AG10803 (cell line): ENCODE measurements around the gene TSPAN16.

Experiments
- DNase-seq: peaks from one replicate; pipeline ENCODE4 v3.0.0; 2010; ENCODE audit warnings: low read depth
- H3K4me3 ChIP-seq: 2 replicates; pipeline ENCODE4 v1.5.1; 2011; ENCODE audit warnings: mild to moderate bottlenecking, low read length, control low read depth
- CTCF ChIP-seq: conservative IDR thresholded peaks from 2 replicates; pipeline ENCODE4 v1.5.1; 2011; ENCODE audit warnings: mild to moderate bottlenecking, low read length, control low read depth, inconsistent platforms

TSPAN16 gene

GRCh38 chr19:11268783-11269267, 27.1 kb upstream of the TSPAN16 start:
- TF ChIP-seq CTCF = no peak
- no peak overlapping the region for H3K4me3 ChIP-seq
- peak; percentile 43 for DNase-seq

GRCh38 chr19:11269408-11269807, 26.6 kb upstream of the TSPAN16 start:
- H3K4me3 ChIP-seq = no peak overlapping the region
- TF ChIP-seq CTCF = no peak
- no peak for DNase-seq

GRCh38 chr19:11273296-11273695, 22.7 kb upstream of the TSPAN16 start:
- no peak overlapping the region for H3K4me3 ChIP-seq
- DNase-seq = no peak
- no peak for TF ChIP-seq CTCF

GRCh38 chr19:11273989-11274388, 22.0 kb upstream of the TSPAN16 start:
- no peak for TF ChIP-seq CTCF
- no peak overlapping the region for H3K4me3 ChIP-seq
- no peak for DNase-seq

GRCh38 chr19:11274533-11275086, 21.4 kb upstream of the TSPAN16 start:
- no peak for TF ChIP-seq CTCF
- H3K4me3 ChIP-seq = no peak overlapping the region
- no peak for DNase-seq

- no peak overlapping the region for H3K4me3 ChIP-seq
Measured at GRCh38 chr19:11278670-11279069, 17.3 kb upstream of the TSPAN16 start.

More at GRCh38 chr19:11278670-11279069, 17.3 kb upstream of the TSPAN16 start:
- TF ChIP-seq CTCF = no peak
- DNase-seq = no peak
